Measurements from ENCODE around the gene GRN.

Gene GRN

DNA sequence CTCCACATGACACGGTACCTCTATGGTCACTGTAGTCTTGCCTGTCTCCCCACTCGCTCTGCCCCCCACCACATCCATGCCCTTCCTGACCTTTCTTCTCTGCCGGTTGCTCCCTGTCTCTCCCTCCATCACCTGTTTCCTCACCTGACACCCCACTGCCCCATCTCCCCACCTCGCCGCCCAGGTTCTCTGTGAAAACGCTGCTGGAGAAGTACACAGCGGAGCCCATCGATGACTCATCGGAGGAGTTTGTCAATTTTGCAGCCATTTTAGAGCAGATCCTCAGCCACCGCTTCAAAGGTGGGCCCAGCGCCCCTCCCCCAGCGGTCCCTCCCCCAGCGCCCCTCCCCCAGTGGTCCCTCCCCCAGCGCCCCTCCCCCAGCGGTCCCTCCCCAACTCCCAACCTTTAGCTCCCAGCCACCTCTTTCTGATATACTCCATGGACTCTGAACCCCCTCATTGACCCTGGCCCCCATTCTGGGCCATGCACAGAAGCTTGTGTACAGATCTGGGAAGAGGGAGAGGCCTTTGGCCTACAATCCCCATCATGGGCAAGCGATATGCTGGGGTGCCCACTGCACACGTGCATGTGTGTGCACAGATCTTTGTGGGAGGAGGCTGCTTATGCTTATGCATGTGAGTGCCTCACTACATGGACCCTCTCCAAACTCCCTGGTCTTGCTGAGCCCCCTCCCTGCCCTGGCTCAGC, 32.6 kb upstream of the GRN start:
- DNase-seq: no peak
- no peaks in the 10 kb centered on the region for H3K79me2 ChIP-seq (ENCODE audit: insufficient read depth, low read length)

DNA sequence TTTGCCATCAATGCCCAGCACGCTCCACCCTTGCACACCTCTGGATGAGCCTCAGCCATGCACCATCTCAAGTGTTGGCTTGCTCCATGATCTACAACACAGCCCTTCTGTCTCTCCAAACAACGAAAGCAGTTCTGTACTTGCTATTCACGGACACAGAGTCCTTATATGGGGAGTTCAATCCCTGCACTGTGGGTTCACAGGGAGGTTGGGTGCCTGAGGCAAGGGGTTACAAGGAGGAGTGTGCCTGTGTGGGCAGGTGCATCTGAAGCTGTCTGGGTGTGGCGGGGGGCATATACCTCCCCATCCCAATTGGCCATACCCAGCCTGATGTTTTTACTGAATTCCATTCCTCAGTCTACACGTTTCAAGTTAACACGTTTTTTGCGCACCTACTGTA, 31.1 kb upstream of the GRN start:
- TF ChIP-seq EZH2 (IDR thresholded peaks at IDR 0.05; ENCODE audit: borderline replicate concordance, low read depth, low read length, severe bottlenecking): no peak
- TF ChIP-seq, protein P1, sequence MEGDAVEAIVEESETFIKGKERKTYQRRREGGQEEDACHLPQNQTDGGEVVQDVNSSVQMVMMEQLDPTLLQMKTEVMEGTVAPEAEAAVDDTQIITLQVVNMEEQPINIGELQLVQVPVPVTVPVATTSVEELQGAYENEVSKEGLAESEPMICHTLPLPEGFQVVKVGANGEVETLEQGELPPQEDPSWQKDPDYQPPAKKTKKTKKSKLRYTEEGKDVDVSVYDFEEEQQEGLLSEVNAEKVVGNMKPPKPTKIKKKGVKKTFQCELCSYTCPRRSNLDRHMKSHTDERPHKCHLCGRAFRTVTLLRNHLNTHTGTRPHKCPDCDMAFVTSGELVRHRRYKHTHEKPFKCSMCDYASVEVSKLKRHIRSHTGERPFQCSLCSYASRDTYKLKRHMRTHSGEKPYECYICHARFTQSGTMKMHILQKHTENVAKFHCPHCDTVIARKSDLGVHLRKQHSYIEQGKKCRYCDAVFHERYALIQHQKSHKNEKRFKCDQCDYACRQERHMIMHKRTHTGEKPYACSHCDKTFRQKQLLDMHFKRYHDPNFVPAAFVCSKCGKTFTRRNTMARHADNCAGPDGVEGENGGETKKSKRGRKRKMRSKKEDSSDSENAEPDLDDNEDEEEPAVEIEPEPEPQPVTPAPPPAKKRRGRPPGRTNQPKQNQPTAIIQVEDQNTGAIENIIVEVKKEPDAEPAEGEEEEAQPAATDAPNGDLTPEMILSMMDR (IDR thresholded peaks at IDR 0.05; ENCODE audit: borderline replicate concordance, extremely low read depth, low read length, poor library complexity, severe bottlenecking): no peak
- Histone ChIP-seq H2AFZ (ENCODE audit: low read depth, low read length) (no peak overlapping the region), H3K27me3 (ENCODE audit: insufficient read depth, low read length, poor library complexity) (peaks cover 17% of the 10 kb centered on the region), H3K36me3 (ENCODE audit: insufficient read depth, low read length) (no peaks in the 10 kb centered on the region), H3K4me3 (ENCODE audit: low read depth in 1 of 2, low read length in 2 of 2) (no peak overlapping the region), H3K9me3 (ENCODE audit: insufficient read depth, low read length, severe bottlenecking) (no peaks in the 10 kb centered on the region), H3K4me1 (ENCODE audit: insufficient read depth, low read length) (peaks cover 2% of the 10 kb centered on the region), H3K4me2 (ENCODE audit: insufficient read depth, low read length) (no peak overlapping the region), H3K9ac (ENCODE audit: low read depth, low read length) (no peak overlapping the region), H4K20me1 (ENCODE audit: insufficient read depth, low read length) (peaks cover 14% of the 10 kb centered on the region), H3K27ac (ENCODE audit: low read length) (no peak overlapping the region), H3K79me2 (ENCODE audit: insufficient read depth, low read length) (no peaks in the 10 kb centered on the region)
- ATAC-seq (ENCODE audit: insufficient read depth, low read depth): no peak
- DNase-seq: no peak

More for the DNA sequence above, 32.6 kb upstream of the GRN start:
- no peaks in the 10 kb centered on the region for H3K9me3 ChIP-seq (ENCODE audit: insufficient read depth, low read length, severe bottlenecking)
- TF ChIP-seq, protein P1 (IDR thresholded peaks at IDR 0.05; ENCODE audit: borderline replicate concordance, extremely low read depth, low read length, poor library complexity, severe bottlenecking): no peak
- no peak for TF ChIP-seq EZH2 (IDR thresholded peaks at IDR 0.05; ENCODE audit: borderline replicate concordance, low read depth, low read length, severe bottlenecking)
- peaks cover 8% of the 10 kb centered on the region for H4K20me1 ChIP-seq (ENCODE audit: insufficient read depth, low read length)
- no peak overlapping the region for H3K27ac ChIP-seq (ENCODE audit: low read length)
- no peaks in the 10 kb centered on the region for H3K36me3 ChIP-seq (ENCODE audit: insufficient read depth, low read length)
- no peak overlapping the region for H2AFZ ChIP-seq (ENCODE audit: low read depth, low read length)
- peaks cover 15% of the 10 kb centered on the region for H3K4me1 ChIP-seq (ENCODE audit: insufficient read depth, low read length)
- H3K4me3 ChIP-seq (ENCODE audit: low read depth in 1 of 2, low read length in 2 of 2): no peak overlapping the region
- H3K4me2 ChIP-seq (ENCODE audit: insufficient read depth, low read length): no peak overlapping the region
- H3K27me3 ChIP-seq (ENCODE audit: insufficient read depth, low read length, poor library complexity): peaks cover 17% of the 10 kb centered on the region
- no peak for ATAC-seq (ENCODE audit: insufficient read depth, low read depth)
- H3K9ac ChIP-seq (ENCODE audit: low read depth, low read length): no peak overlapping the region

DNA sequence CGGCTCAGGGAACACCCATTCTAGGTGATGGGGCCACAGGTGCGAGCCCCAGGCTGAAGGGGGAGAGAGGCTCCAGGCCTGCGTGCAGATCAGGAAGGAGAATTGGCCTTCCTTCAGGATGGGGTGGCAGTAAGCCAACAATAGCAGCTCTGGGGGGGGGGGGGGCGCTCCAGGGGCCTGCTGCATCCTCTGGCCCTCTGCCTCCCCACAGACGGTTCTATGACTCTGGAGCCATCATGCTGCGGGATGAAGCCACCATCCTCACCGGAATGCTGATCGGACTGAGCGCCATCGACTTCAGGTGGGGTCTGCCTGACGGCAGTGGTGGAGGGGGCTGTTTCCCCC, 30.6 kb upstream of the GRN start:
- no peak overlapping the region for H3K4me3 ChIP-seq (ENCODE audit: low read depth in 1 of 2, low read length in 2 of 2)
- H3K9ac ChIP-seq (ENCODE audit: low read depth, low read length): no peak overlapping the region
- no peaks in the 10 kb centered on the region for H3K79me2 ChIP-seq (ENCODE audit: insufficient read depth, low read length)
- TF ChIP-seq, protein P1 (IDR thresholded peaks at IDR 0.05; ENCODE audit: borderline replicate concordance, extremely low read depth, low read length, poor library complexity, severe bottlenecking): no peak
- TF ChIP-seq EZH2 (IDR thresholded peaks at IDR 0.05; ENCODE audit: borderline replicate concordance, low read depth, low read length, severe bottlenecking): no peak
- H2AFZ ChIP-seq (ENCODE audit: low read depth, low read length): no peak overlapping the region
- DNase-seq (no peak), ATAC-seq (ENCODE audit: insufficient read depth, low read depth) (no peak)
- H3K4me2 ChIP-seq (ENCODE audit: insufficient read depth, low read length): 0 out of 2 replicates have a peak overlapping the region, but pooled peaks have one; percentile 41
- H3K27ac ChIP-seq (ENCODE audit: low read length): no peak overlapping the region
- H3K4me1 ChIP-seq (ENCODE audit: insufficient read depth, low read length): no peaks in the 10 kb centered on the region
- H3K36me3 ChIP-seq (ENCODE audit: insufficient read depth, low read length): peaks cover 3% of the 10 kb centered on the region
- no peaks in the 10 kb centered on the region for H3K9me3 ChIP-seq (ENCODE audit: insufficient read depth, low read length, severe bottlenecking)
- peaks cover 17% of the 10 kb centered on the region for H3K27me3 ChIP-seq (ENCODE audit: insufficient read depth, low read length, poor library complexity)
- peaks cover 15% of the 10 kb centered on the region for H4K20me1 ChIP-seq (ENCODE audit: insufficient read depth, low read length)
